T-helper 1 cell (primary cell): Measurements from ENCODE around the gene CREB3L1.

Source experiments
- DNase-seq, 5 donors: peaks; one replicate each; pipeline ENCODE4 v3.0.0-alpha.2; 2012 to 2020

The CREB3L1 gene

DNA sequence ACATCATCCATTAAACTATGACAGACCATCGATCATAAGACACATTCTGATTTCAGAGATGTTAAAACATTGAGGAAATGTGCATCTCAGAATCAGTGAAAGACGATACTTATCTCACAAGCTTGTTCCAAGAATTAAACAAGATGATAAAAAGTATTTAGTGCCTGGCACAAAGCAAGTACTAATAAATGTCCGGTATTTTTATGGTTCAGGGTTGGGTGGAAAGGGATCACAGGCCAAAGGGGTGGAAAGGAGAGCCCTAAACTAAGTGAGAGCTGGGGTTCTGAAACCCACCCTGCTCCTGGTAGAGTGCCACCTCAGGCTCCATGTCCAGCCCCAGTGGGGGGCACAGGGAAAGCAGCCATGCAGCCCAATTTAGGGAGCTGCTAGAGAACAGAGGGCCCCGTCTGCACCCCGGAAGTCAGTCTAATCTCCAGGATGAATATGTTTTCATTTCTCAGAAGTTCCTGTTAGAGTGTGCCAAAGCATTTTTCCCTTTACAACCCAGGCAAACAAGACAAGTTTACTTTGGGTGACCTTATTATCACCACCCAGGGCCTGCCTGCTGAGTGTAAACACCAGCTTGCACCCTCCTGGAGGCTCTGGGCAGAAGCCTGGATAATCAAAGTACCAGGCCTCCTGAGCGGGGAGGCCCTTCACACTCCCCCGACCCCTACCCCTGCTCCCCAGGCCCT, 3.8 kb upstream of the CREB3L1 start:
- no peak for DNase-seq

DNA sequence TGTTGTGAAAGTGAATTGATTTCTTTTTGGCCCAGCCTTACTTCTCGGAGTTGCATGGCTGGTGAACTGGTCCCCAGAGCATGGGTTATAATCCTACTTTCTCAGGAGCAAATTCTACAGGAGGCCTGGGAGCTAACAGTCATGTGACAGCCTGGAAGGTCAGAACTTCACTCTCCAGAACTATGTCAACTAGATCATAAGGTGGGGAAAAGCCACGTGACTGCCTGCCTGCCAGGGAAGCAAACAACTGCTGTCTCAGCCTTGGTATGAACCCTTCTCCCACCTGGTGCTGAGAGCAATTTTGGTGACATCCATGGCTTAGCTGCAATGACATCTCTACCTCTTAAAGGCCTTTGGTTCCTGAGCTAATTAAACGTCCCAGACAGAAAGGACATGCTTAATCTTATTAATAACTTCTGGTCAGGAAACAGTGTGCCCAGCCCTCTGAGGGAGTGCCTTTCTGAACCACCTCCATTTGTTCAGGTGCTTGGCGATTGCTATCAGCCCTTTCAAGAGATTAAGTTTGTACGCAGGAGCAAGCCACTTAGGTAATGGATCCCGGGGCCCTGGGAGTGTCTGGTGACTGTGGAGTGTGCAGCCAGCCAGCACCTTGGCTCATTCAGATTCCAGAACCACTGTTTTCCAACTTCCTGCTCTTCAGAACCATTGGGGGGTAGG, 1.4 kb upstream of the CREB3L1 start:
- DNase-seq: no peak

DNA sequence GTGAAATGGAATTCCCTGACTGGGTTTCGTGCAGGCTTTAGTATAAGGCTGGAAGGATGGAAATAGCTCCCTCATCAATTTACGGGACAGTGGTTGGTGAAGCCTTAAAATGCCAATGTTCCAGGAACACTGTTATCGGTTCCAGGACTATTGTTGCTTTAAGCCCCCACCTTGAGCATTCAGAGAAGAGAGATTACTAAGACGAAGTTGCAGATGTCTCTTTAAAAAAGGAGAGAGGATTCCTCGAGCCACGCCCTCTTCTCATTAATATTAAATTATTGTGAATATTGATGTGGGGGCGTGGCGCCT, 195 bp upstream of the CREB3L1 start:
- DNase-seq: no peak

DNA sequence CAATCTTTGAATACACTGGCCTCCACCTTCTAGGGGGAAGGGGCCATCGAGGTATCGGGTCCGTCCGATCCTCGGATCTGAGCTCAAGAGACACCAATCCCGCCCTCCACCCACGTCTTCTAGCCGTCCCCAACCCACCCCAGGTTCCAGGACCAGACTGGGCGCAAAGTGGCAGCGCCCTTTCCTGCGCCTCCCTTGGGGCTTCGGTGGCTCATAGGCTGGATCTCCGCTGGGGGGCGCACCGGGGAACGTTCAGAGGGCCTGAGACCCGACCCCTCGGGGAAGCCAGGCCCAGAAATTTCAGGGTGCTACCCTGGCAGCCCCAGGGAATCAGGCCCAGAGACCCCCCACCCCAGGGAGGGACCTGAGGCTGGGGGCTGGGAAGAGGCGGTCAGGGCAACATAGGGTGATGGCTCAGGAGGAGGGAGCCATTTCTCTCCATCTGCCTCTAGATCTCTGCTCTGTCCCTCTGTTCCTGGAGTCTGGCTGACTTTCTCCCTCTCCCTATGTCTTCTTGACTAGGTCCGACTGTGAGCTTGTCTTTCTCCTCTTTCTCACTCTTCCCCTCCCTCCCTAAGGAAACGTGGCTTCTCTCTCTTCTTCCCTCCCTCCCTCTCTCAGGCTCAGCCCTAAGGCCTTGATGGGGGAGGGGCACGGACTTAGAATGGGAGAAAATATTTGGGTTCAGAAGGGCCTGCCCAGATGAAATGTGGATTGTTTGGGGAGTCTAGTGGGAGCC, 1.1 kb downstream of the CREB3L1 start:
- peak in 1 of 5 donors; percentile 11 for DNase-seq

DNA sequence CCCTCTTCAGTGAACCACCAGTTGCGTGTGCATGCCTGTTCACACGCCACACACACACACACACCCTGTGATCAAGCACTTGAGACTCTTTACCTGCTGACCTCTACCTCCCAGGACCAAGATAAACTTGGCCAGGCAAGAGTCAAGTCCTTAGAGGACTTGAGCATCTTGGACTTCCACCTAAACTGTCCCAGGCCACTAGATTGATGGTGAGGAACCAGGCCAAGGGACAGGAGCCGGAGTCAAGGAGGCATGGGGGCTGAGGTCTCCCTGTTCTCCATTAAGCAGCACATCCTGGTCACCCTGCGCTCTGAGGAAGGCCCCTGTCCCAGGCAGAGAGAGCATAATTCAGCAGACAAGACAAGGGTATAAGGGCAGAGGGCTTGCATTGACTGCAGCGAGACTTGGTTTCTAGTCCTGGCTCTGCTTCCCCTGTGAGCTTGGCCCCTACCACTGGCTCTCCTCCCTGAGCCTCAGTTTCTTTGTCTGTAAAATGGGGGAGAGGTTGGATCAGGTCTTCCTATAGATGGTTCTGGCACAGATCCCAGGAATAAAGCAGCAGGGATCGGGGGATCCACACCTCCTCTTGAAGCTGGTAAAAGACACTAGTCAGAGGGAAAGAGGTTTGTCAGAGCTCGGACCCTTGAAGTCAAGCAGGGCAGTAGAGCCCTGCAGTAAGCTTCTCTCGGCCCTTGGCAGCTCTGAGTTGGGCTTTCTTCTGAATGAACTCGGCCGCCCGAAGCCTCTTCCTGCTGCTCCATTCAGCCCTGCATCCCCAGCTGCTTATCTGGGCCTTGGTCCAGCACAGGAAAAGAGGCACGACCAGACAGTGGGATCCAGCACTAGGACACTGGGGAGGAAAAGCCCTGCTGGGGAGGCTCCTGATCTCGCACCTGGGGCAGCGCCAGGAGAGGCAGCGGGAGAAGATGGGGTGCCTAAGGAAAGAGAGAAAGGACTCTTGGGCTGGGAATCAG, 2.0 kb downstream of the CREB3L1 start:
- DNase-seq: no peak

DNA sequence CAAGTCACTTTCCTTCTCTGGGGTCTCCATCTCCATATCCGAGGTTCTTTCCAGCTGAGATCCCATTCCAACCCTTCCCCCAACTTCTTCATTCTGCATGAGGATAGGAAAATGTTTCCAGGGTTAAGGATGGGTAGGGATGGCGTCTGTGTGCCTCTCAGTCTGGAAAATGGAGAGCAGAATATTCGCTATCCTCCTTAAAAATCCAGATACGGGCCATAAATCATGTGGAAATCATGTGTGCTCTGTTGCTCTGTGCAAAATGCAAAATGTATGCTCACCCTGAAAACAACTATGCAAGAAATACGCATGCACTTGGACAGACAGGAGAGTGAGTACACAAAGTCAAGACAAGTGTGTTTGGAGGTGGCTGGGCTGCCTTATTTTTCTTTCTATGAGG, 3.2 kb downstream of the CREB3L1 start:
- DNase-seq: no peak

DNA sequence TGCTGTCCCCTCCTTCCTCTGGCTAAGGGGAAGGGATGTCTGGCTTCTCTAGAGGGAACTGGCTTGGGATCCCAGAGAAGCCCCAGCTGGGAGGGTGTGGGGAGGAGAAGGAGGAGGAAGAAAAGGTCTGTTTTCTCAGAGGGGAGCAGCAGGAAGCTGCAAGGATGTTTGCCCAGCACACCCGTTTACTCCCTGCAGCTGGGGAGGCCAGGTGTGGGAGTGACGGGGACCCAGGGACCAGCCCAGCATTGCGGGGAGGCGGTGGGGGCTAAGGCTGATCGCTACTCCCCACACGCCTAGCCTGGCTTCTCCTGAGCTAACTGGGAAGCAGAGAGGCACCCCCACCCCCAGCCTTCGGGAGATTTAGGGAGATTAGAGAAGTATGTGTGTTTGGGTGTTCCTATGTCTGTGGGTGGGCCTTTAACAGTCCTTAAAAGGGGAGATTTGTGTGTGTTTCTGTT, 3.9 kb downstream of the CREB3L1 start:
- DNase-seq: no peak

DNA sequence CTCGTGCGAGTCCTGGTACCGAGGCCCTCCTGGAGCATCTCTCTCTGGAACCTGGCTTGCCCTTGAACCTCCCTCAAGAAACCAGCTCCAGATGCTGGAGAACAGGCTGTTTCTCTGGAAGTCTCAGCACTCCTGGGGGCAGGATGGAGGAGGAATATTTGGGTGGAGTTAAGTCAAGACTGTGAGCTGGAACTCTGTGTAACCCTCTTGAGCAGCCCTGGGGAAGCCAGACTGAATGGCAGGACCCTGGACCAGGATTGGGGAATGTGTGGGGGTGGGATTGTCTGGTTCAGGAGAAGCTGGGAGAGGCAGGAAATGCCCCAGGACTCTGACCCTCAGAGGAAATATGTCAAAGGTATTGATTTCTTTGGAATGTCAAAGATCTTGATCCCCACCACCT, 7.7 kb downstream of the CREB3L1 start:
- DNase-seq: no peak

DNA sequence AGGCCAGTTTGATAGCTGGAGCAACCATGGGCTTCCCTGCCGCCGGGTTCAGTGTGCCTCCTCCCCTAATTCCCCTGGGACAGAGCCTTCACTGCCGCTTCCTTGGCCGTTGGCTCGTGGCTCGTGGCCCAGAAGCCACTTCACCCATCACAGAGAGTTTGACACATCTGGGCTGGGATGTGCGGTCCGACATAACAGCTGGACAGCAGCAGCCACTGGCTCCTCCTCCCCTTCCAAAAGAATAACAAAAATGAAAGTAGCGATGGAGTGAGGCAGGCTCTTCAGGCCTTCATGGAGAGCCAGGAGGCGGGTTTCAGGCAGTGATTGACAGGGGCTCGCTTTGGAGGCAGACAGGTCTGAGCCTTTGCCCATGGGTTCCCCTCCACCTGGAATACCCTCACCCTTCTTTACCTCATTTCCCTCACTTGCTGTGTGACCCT, 8.2 kb downstream of the CREB3L1 start:
- no peak for DNase-seq

DNA sequence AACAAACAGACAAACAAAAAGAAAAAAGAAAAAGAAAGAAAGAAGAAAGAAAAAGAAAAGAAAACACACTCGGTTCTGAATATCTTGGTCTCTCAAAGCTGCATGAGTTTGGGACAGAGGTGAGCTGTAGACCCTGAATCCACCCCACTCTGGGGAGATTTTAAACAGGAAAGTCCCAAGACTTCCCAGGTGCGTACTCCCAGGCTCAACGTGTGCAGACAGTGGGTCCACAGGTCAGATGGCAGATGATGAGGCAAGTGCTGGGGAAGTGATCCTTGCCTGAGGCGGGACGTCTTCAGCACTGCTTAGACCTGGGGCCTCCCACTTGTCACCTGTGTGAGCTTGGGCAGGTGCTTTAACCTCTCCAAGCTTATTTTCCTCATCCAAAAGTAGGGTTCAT, 9.3 kb downstream of the CREB3L1 start:
- DNase-seq: no peak

DNA sequence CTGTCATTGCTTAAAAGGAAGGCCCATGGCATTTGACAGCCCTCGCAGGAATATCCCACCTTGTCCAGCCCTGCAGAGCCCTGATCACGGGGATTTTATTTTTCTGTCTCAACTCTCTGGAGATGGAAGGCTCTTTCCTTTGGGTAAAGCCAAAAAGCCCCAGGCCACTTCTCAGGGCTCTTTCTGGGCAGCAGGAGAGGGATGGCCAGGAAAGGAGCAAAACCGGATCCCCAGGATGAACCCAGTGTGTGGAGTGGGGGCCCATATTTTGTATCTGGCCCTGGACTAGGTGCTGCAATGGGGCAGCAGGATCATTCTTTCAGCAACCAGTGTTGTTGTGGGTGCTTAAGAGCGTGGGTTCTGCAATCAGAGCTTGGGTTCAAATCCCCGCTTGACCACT, 11.0 kb downstream of the CREB3L1 start:
- DNase-seq: no peak

DNA sequence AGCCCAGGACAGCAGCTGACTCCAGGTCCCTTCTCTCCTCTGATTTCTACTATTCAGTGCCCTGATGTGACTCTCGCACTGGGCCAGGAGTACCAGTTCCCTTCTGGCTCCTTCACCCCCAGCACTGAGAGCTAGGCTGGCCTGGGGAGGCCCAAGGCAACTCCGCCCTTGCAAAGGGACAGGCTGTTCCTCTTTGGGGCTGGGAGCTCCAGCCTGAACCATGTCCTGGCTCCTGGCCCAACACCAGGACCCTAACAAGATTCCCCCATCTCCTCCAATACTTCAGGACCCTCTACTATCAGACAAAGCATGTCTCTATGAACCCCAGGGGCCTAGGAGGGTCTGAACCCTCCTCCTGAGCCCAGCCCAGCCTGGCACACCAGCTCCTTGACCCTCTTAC, 12.5 kb downstream of the CREB3L1 start:
- DNase-seq: no peak

DNA sequence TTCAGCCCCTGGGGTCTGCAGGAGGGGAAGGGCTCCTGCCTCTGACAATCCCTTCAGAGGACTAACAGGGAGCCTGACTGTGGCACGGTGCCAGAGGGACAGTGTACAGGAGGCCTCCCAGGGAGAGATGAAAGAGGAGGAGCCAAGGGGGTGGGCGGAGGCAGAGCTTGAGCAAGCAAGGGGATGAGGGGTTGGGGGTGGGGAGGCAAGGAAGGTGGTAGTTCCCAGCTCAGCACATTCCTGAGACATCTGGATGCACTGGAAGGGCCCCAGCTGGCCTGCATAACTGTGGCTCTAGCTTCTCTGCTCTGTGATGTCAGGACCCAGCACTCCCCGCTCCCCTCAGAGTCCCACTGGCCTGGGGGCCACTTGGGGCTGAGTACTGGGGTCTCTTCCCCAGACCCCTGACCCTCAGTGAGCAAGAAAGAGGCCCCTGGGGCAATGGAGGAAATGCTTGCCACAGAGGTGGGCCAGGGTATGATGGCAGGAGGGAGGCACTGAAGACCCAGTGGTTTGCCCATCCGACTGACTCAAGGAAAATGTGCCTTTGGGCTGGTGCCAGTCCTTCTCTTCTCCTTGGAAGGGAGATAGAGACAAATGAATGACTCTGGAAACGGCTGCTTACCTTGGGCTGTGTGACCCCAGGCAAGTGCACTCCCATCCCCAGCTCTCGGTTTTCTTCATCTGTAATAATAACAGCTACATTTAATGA, 13.3 kb downstream of the CREB3L1 start:
- no peak for DNase-seq

DNA sequence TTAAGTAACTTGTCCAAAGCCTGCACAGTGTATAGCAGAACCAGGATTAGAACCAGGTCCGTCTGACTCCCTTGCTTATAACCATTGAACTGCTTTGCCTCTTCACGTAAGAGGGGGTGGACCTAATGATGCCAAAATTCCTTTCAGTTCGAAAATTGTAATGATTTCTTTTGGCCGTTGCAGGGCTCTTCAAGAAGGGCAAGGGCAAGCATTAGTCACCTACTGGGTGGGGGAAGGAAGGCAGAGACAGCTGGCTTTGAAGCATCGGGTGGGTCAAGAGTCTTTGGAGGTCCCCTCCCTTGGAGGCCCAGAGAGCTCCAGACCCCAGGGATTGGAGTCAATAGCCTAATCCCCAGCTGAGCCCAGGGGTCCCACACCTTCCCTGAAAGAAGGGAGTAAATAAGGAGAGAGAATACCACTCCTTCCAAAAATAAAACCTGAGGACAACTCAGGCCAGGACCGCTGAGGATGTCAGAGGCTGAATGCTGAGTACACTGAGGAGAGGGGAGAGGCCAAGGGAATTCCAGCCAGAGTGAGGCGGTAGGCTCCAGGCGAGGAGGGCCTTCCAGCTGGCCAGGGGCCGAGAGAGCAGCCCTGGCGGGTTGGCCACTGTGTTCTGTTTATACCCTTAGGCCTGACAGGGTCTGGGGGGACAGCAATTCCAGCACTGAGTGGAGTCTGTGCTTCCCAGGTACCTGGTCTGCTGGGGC, 14.1 kb downstream of the CREB3L1 start:
- no peak for DNase-seq

DNA sequence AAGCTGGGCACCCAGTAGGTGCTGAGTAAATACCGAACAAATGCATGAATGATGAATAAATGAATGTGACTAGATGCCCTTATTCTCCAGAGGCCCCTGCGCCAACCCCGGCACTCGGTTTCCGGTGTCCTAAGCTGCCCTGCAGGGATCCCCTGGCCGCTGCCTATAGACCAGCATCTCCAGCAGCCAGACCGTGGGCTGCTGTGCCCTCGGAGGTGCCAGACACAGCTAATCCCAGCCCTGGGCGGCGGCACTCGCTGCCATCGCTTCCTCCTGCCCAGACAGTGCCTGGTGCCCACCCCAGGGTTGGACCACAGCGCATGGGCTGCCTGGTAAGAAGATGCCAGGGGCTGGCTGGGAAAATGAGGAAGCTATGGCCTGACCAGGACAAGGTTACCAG, 15.6 kb downstream of the CREB3L1 start:
- DNase-seq: no peak

DNA sequence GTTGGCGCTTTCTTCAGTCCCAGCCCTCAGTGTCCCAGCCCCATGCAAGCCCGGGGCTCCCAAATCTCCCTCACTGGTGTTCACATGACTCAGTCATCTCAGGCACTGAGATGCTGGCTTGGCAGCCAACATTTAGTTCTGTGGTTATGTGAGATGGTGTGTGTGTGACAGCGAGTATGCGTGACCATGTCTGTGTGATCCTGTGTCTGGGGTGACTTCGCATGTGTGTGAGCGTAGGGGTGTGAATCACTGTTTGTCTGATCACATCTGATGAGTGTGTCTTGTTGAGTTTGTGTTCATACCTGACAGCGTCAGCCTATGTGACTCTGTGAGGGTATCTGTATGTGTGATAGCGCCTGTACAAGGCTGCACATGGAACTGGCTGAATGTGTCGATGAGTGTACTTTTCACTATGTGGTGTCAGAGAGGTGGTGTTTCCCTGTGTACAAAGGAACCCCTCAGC, 16.2 kb downstream of the CREB3L1 start:
- no peak for DNase-seq

DNA sequence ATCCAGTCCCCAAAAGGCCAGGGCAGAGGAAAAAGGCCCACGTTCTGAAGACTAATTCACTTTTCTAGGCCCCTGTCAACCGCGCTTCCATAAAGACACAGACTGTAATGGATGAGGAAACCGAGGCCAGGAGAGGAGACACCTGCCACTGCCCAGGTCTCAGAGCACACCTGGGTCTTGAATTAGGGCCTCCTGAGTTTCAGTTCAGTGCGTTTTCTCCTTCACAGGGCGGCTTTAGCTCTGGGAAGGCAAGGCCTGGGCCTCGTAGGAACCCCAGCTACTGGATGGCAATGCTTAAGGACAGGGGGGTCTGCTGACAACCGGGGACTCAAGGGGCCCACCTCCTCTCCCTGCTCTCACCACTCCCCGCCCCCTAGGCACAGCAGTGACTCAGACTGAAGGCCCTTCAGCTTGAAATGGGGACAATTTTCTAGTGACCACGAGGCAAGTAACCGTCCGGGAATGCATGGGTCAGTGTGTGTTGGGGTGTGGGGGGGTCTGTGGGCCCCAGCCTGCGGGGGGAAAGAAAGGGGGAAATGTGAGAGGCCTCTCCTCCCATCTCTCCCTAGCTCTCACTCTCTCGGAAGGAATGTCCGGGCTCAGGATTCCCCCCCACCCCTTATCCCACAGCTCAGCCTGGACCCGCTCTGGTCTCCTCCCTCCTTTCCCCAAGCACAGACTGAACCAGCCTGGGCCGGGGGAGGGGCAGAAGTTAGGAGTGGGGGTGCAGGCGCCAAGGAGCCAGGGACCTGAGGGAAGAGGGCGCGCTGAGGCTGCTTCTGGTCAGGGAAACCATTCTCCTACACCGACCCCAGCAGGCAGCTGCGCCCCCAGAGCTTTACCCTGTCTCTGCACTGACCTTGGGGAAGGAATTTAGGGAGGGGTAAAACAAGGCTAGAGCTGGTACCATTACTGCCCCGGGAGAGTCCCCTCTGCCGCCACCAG, 17.2 kb downstream of the CREB3L1 start:
- no peak for DNase-seq

DNA sequence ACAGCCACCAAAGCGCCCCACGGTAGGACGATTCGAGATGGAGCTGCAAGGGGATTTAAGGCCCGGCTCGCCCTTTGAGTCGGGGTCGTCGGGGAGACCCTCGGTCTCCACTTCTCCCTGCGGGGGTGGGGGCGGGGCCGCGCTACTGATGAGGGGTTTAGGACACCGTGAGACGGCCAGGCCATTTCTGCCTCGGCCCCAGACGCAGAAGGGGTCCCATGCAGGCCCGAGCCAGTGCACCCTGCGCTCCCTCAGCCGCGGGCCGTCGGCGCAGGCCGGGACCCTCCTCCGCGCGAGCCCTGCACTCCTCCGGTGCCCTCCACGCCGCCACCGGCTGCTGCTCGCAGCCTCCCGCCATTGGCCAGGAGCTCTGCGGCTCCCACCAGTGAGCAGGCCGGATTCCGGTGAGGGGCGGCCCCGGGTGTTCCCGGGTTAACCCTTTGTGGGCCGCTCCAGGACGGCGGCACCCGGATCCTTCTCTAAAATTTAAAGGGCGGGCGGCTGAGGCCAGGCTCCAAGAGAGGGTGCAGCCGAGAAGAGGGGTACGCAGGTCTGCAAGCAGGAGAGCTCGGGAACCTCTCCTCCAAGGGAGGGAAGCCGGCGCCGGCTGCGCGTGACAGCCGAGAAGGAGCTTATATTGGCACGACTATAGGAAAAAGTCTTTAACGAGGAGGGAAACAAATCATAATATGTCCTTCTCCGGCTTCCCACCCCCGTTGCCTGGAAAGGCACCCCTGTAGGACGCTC, 18.0 kb downstream of the CREB3L1 start:
- peak; percentile 50 to 71 (median 63) for DNase-seq

DNA sequence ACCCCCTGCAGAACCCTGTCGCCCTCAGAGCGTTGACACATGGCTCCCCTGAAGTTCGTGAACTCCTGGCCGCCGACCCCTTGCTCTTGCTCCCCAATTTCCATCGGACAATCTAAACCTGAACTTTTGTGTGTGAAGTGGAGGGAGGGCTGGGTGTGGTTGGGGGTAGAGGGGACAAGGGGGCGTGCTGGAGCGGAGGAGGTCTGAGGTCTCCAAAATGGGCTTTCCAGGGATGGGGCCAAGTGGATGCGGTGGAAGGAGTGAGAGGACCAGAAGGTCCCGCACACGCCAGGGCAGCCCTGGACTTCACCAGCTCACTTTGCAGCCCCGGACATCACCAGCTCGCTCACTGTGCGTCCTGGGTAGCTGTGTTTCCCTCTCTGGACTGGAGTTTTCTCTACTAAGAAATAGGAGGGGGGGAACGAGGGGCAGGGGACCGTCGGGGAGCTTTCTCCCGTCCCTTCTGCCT, 18.6 kb downstream of the CREB3L1 start:
- DNase-seq: no peak
